Measurements from ENCODE around the gene ILDR2. TPM values are rescaled to one million over a fixed set of nuclear protein-coding genes. Genes with fewer than 3 reads are reported as not detected.

The ILDR2 gene
- total RNA-seq, 1 donor from 2014 or later = 7.8 TPM

DNA sequence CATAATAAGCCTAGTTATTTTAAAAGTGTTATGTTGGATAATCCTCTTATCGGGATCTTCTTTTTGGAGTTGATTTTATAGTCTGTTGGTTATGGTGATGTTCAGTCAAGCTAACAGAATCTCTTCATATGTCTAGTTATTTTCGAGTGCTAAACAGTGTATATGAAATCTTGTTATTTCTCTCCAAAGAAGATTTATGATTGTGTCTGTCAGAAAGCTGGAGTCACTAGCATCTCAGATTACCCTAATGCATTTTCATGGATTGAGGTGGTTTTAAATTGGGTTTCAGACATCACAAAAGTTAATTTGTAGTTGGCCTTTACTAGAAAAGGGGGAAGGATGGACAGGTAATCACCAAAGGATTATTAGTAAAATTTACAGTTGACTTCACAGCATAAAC lies 27.0 kb upstream of the ILDR2 start:
- Mint-ChIP-seq H3K4me3 (ENCODE audit: unreplicated experiment) (no peak overlapping the region), H3K36me3 (ENCODE audit: low read depth, unreplicated experiment) (no peaks in the 10 kb centered on the region), H3K9me3 (ENCODE audit: unreplicated experiment) (peaks cover 6% of the 10 kb centered on the region), H3K27me3 (ENCODE audit: low read depth, unreplicated experiment) (peaks cover 3% of the 10 kb centered on the region), H3K27ac (ENCODE audit: unreplicated experiment) (no peak overlapping the region), H3K4me1 (ENCODE audit: low read depth, unreplicated experiment) (peaks cover 6% of the 10 kb centered on the region)
- Histone ChIP-seq H3K27me3 (ENCODE audit: insufficient read depth, low read length) (no peaks in the 10 kb centered on the region), H3K27ac (ENCODE audit: low read depth, low read length) (no peak overlapping the region), H3K79me2 (ENCODE audit: insufficient read depth, low read length) (no peaks in the 10 kb centered on the region), H3K4me2 (ENCODE audit: low read length) (no peak overlapping the region), H3K4me1 (ENCODE audit: insufficient read depth, low read length) (no peaks in the 10 kb centered on the region), H2AFZ (ENCODE audit: low read depth, low read length) (no peak overlapping the region), H3K9ac (ENCODE audit: low read length) (no peak overlapping the region), H4K20me1 (ENCODE audit: insufficient read depth, low read length) (no peaks in the 10 kb centered on the region), H3K4me3 (ENCODE audit: insufficient read depth, low read depth, low read length) (no peak overlapping the region), H3K36me3 (ENCODE audit: insufficient read depth, low read length) (no peaks in the 10 kb centered on the region), H3K9me3 (ENCODE audit: insufficient read depth, low read depth, low read length) (peaks cover 3% of the 10 kb centered on the region)
- FAIRE-seq = no peak
- no peak for TF ChIP-seq EZH2 (IDR thresholded peaks at IDR 0.05; ENCODE audit: insufficient read depth, low read length)
- TF ChIP-seq, protein P1, sequence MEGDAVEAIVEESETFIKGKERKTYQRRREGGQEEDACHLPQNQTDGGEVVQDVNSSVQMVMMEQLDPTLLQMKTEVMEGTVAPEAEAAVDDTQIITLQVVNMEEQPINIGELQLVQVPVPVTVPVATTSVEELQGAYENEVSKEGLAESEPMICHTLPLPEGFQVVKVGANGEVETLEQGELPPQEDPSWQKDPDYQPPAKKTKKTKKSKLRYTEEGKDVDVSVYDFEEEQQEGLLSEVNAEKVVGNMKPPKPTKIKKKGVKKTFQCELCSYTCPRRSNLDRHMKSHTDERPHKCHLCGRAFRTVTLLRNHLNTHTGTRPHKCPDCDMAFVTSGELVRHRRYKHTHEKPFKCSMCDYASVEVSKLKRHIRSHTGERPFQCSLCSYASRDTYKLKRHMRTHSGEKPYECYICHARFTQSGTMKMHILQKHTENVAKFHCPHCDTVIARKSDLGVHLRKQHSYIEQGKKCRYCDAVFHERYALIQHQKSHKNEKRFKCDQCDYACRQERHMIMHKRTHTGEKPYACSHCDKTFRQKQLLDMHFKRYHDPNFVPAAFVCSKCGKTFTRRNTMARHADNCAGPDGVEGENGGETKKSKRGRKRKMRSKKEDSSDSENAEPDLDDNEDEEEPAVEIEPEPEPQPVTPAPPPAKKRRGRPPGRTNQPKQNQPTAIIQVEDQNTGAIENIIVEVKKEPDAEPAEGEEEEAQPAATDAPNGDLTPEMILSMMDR (IDR thresholded peaks at IDR 0.05; ENCODE audit: insufficient read depth, low read depth, low read length) = no peak
- no peak for DNase-seq (ENCODE audit: low read depth)

DNA sequence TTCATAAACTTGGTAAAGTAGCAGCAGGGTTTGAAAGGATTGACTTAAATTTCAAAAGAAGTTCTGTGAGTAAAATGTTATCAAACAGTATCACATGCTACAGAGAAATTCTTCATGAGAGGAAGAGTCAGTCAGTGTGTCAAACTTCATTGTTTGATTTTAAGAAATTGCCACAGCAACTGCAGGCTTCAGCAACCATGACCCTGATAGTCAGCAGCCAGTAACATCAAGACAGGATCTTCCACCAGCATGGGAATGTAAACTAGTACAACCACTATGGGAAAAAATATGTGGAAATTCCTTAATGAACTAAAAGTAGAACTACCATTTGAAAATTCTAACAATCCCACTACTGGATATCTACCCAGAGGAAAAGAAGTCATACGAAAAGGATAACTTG lies 25.2 kb upstream of the ILDR2 start:
- Histone ChIP-seq H3K79me2 (ENCODE audit: insufficient read depth, low read length) (no peaks in the 10 kb centered on the region), H3K36me3 (ENCODE audit: insufficient read depth, low read length) (no peaks in the 10 kb centered on the region), H3K9ac (ENCODE audit: low read length) (no peak overlapping the region), H3K4me2 (ENCODE audit: low read length) (no peak overlapping the region), H3K27ac (ENCODE audit: low read depth, low read length) (no peak overlapping the region), H3K4me1 (ENCODE audit: insufficient read depth, low read length) (no peaks in the 10 kb centered on the region), H3K9me3 (ENCODE audit: insufficient read depth, low read depth, low read length) (peaks cover 3% of the 10 kb centered on the region), H3K27me3 (ENCODE audit: insufficient read depth, low read length) (no peaks in the 10 kb centered on the region), H2AFZ (ENCODE audit: low read depth, low read length) (no peak overlapping the region), H4K20me1 (ENCODE audit: insufficient read depth, low read length) (no peaks in the 10 kb centered on the region), H3K4me3 (ENCODE audit: insufficient read depth, low read depth, low read length) (no peak overlapping the region)
- Mint-ChIP-seq H3K9me3 (ENCODE audit: unreplicated experiment) (peaks cover 6% of the 10 kb centered on the region), H3K27ac (ENCODE audit: unreplicated experiment) (no peak overlapping the region), H3K4me3 (ENCODE audit: unreplicated experiment) (no peak overlapping the region), H3K27me3 (ENCODE audit: low read depth, unreplicated experiment) (peaks cover 3% of the 10 kb centered on the region), H3K4me1 (ENCODE audit: low read depth, unreplicated experiment) (peaks cover 6% of the 10 kb centered on the region), H3K36me3 (ENCODE audit: low read depth, unreplicated experiment) (no peaks in the 10 kb centered on the region)
- FAIRE-seq (peak; percentile 9), DNase-seq (ENCODE audit: low read depth) (no peak)
- TF ChIP-seq, protein P1 (IDR thresholded peaks at IDR 0.05; ENCODE audit: insufficient read depth, low read depth, low read length) = no peak
- TF ChIP-seq EZH2 (IDR thresholded peaks at IDR 0.05; ENCODE audit: insufficient read depth, low read length) = no peak

DNA sequence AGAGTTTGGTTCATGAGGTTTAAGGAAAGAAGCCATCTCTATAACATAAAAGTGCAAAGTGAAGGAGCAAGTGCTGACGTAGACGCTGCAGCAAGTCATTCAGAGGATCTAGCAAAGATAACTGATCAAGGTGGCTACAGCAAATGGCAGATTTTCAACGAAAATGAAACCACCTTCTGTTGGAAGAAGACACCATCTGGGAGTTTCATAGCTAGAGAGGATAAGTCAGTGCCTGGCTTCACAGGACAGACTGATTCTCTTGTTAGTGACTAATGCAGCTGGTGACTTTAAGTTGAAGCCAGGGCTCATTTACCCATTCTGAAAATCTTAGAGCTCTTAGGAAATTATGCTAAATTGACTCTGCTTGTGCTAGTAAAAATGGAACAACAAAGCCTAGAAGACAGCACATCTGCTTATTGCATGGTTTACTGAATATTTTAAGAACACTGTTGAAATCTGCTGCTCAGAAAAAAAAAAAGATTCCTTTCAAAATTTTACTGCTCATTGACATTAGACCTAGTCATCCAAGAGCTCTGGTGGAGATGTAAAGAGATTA lies 24.2 kb upstream of the ILDR2 start:
- DNase-seq (ENCODE audit: low read depth) (no peak), FAIRE-seq (no peak)
- TF ChIP-seq EZH2 (IDR thresholded peaks at IDR 0.05; ENCODE audit: insufficient read depth, low read length) = no peak
- TF ChIP-seq, protein P1 (IDR thresholded peaks at IDR 0.05; ENCODE audit: insufficient read depth, low read depth, low read length) = no peak
- Histone ChIP-seq H3K4me3 (ENCODE audit: insufficient read depth, low read depth, low read length) (no peak overlapping the region), H3K4me1 (ENCODE audit: insufficient read depth, low read length) (no peaks in the 10 kb centered on the region), H3K27ac (ENCODE audit: low read depth, low read length) (no peak overlapping the region), H2AFZ (ENCODE audit: low read depth, low read length) (no peak overlapping the region), H4K20me1 (ENCODE audit: insufficient read depth, low read length) (no peaks in the 10 kb centered on the region), H3K79me2 (ENCODE audit: insufficient read depth, low read length) (no peaks in the 10 kb centered on the region), H3K9me3 (ENCODE audit: insufficient read depth, low read depth, low read length) (peaks cover 3% of the 10 kb centered on the region), H3K4me2 (ENCODE audit: low read length) (peak overlapping the region; percentile 30), H3K36me3 (ENCODE audit: insufficient read depth, low read length) (no peaks in the 10 kb centered on the region), H3K9ac (ENCODE audit: low read length) (no peak overlapping the region), H3K27me3 (ENCODE audit: insufficient read depth, low read length) (no peaks in the 10 kb centered on the region)
- H3K27me3 Mint-ChIP-seq (ENCODE audit: low read depth, unreplicated experiment) = peaks cover under 1% of the 10 kb centered on the region
- H3K4me1 Mint-ChIP-seq (ENCODE audit: low read depth, unreplicated experiment) = peaks cover 6% of the 10 kb centered on the region
- no peak overlapping the region for H3K4me3 Mint-ChIP-seq (ENCODE audit: unreplicated experiment)
- no peaks in the 10 kb centered on the region for H3K36me3 Mint-ChIP-seq (ENCODE audit: low read depth, unreplicated experiment)
- peaks cover 6% of the 10 kb centered on the region for H3K9me3 Mint-ChIP-seq (ENCODE audit: unreplicated experiment)
- no peak overlapping the region for H3K27ac Mint-ChIP-seq (ENCODE audit: unreplicated experiment)
